SU-DHL-6 (cell line): ENCODE data around the gene SLC18A2.

Experiments used
- CTCF ChIP-seq: fragments of 200-600 bp; sonication (generic); IDR thresholded peaks from one replicate; pipeline ENCODE4 v1.5.1; 2017; ENCODE audit warnings: antibody characterized with exemption, mild to moderate bottlenecking, low read length, moderate library complexity; ENCODE audit not compliant: insufficient read depth, poor library complexity, severe bottlenecking
- EZH2phosphoT487 ChIP-seq: fragments of 200-600 bp; sonication (generic), shearing (Covaris generic); conservative IDR thresholded peaks from 2 replicates; pipeline ENCODE4 v1.6.1; 2018; ENCODE audit warnings: mild to moderate bottlenecking, antibody characterized with exemption, low read length, moderate library complexity, mixed read lengths

GRCh38 chr10:117254338-117254737 lies 13.4 kb downstream of the SLC18A2 start:
- TF ChIP-seq CTCF (no peak), EZH2phosphoT487 (no peak)
